ENCODE data around the gene ELMO1.

DNA sequence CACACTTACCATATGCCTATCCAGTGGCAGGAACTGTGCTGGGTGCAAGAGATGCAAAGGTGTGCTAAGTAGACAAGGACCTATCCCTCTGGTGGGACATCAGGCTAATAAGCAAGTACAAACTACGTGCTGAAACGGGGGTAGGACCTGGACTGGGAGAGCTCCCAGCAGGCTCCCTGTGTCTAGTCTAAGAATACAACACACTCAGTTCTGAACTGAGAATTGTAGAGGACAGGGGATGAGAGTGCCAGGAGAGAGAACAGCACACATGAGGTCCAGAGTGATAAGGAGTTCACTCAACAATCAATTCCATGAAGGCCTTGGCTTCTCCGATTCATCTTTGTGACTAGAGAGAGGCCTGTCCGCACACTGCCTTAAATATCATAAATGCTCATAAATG, 253.7 kb downstream of the ELMO1 start:
- TF ChIP-seq POLR2A (IDR thresholded peaks at IDR 0.05) (no peak), CTCF (IDR thresholded peaks at IDR 0.05) (no peak)

Data from adrenal gland (tissue), 5 donors.